SK-N-MC (cell line): ENCODE measurements around the gene TCEAL7.

Experiments used
- EZH2 ChIP-seq: fragments of 200-600 bp; sonication (generic); IDR thresholded peaks from one replicate; pipeline ENCODE4 v1.6.1; 2017; ENCODE audit warnings: antibody characterized with exemption
- POLR2AphosphoS5 ChIP-seq: IDR thresholded peaks from 2 replicates; pipeline ENCODE4 v1.6.1; 2012; ENCODE audit warnings: mild to moderate bottlenecking, low read depth, low read length, borderline replicate concordance

- TF ChIP-seq EZH2: no peak
- TF ChIP-seq POLR2AphosphoS5: no peak
Observed at GRCh38 chrX:103293118-103293517, 36.9 kb upstream of the TCEAL7 start.
